Endodermal cell (in vitro differentiated cells): ENCODE measurements around the gene SPINK4. TPM values are rescaled to one million over a fixed set of nuclear protein-coding genes. Genes with fewer than 3 reads are reported as not detected.

Experiments used
- DNase-seq: peaks from one replicate; pipeline ENCODE4 v3.0.0-alpha.2; 2017
- H3K27ac ChIP-seq: 2 replicates; pipeline ENCODE4 v1.5.1; 2013; ENCODE audit warnings: mild to moderate bottlenecking, low read depth, low read length, moderate library complexity
- H3K27me3 ChIP-seq: 2 replicates; pipeline ENCODE4 v1.6.1; 2013; ENCODE audit warnings: mild to moderate bottlenecking, low read length, moderate library complexity; ENCODE audit not compliant: insufficient read depth, control insufficient read depth, poor library complexity, severe bottlenecking
- H3K36me3 ChIP-seq: 2 replicates; pipeline ENCODE4 v1.7.0; 2013; ENCODE audit warnings: mild to moderate bottlenecking, low read length, moderate library complexity; ENCODE audit not compliant: control insufficient read depth, insufficient read depth
- H3K4me1 ChIP-seq: one replicate; pipeline ENCODE4 v1.7.0; 2013; ENCODE audit warnings: low read length; ENCODE audit not compliant: control insufficient read depth, insufficient read depth
- H3K4me3 ChIP-seq: 2 replicates; pipeline ENCODE4 v1.5.1; 2013; ENCODE audit warnings: mild to moderate bottlenecking, low read length, moderate library complexity
- H3K9ac ChIP-seq: 2 replicates; pipeline ENCODE4 v1.6.1; 2013; ENCODE audit warnings: mild to moderate bottlenecking, low read length, moderate library complexity; ENCODE audit not compliant: poor library complexity, severe bottlenecking; ENCODE audit errors: extremely low read depth
- H3K9me3 ChIP-seq: 2 replicates; pipeline ENCODE4 v1.6.1; 2013; ENCODE audit warnings: mild to moderate bottlenecking, low read length, moderate library complexity; ENCODE audit not compliant: control insufficient read depth
- H3K27ac Mint-ChIP-seq: 2 replicates; pipeline ENCODE4 v1.8.0; 2020; ENCODE audit warnings: mixed read lengths
- H3K27me3 Mint-ChIP-seq: 2 replicates; pipeline ENCODE4 v1.8.0; 2021; ENCODE audit warnings: mild to moderate bottlenecking, mixed read lengths; ENCODE audit not compliant: insufficient read depth
- H3K36me3 Mint-ChIP-seq: 2 replicates; pipeline ENCODE4 v1.8.0; 2020; ENCODE audit warnings: low read depth, mixed read lengths
- H3K4me1 Mint-ChIP-seq: 2 replicates; pipeline ENCODE4 v1.8.0; 2020; ENCODE audit warnings: mixed read lengths
- H3K4me3 Mint-ChIP-seq: 2 replicates; pipeline ENCODE4 v1.8.0; 2020; ENCODE audit warnings: mild to moderate bottlenecking, moderate library complexity, mixed read lengths
- H3K9me3 Mint-ChIP-seq: 2 replicates; pipeline ENCODE4 v1.8.0; 2020; ENCODE audit warnings: mild to moderate bottlenecking, mixed read lengths
- WGBS, 2 experiments: methylation state at CpG; one replicate each; pipeline versions ENCODE4 v1.1.5 to v1.1.7; 2013; ENCODE audit warnings: missing lambda C conversion rate in 2 of 2, mixed read lengths in 1 of 2; ENCODE audit not compliant: insufficient coverage in 1 of 2, insufficient read length in 1 of 2; 5-methylcytosine and 5-hydroxymethylcytosine counted together
- total RNA-seq, 2 donors: library from RNA; stranded (reverse); fragmentation: NEBNext Ultra II Directional in 1 of 2; extraction: Animal tissue kit (Norgen Biotek cat#: 25700) in 1 of 2; gene quantifications; 2 replicates in 1 of 2; 3 replicates in 1 of 2; pipeline ENCODE4 v1.2.1, GENCODE V29; 2021
- TF ChIP-seq, protein P1 (sequence below): fragments of 200-600 bp; sonication (generic); conservative IDR thresholded peaks from 2 replicates; pipeline ENCODE4 v1.5.0; 2021; ENCODE audit warnings: antibody characterized with exemption, mild to moderate bottlenecking

SPINK4 gene
- total RNA-seq, 2 donors from 2014 or later, result 1.3 to 1.4 TPM

DNA sequence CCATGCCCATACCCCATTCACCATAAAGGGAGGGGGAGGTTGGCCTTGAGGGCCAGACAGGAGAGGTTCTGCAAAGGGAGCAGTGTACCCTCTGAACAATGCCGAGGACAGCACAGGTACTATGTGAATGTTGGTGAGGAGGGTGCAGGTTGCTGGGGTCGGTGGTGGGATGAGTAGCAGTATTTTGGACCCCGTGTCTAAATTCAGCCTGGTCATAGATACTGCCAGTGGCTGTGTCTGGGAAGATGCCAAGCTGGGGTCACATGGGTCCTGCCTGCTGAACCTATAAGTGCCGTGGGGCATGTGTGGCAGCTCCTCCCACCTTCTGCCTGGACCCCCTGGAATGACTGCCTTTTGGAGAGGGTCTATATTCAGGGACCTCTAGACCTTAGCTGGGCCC, 11.4 kb upstream of the SPINK4 start:
- no peak overlapping the region for H3K27ac ChIP-seq
- H3K36me3 Mint-ChIP-seq, result no peaks in the 10 kb centered on the region
- peak overlapping the region; percentile 50 for H3K27ac Mint-ChIP-seq
- no peak overlapping the region for H3K9ac ChIP-seq
- TF ChIP-seq, protein P1, sequence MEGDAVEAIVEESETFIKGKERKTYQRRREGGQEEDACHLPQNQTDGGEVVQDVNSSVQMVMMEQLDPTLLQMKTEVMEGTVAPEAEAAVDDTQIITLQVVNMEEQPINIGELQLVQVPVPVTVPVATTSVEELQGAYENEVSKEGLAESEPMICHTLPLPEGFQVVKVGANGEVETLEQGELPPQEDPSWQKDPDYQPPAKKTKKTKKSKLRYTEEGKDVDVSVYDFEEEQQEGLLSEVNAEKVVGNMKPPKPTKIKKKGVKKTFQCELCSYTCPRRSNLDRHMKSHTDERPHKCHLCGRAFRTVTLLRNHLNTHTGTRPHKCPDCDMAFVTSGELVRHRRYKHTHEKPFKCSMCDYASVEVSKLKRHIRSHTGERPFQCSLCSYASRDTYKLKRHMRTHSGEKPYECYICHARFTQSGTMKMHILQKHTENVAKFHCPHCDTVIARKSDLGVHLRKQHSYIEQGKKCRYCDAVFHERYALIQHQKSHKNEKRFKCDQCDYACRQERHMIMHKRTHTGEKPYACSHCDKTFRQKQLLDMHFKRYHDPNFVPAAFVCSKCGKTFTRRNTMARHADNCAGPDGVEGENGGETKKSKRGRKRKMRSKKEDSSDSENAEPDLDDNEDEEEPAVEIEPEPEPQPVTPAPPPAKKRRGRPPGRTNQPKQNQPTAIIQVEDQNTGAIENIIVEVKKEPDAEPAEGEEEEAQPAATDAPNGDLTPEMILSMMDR, result no peak
- no peaks in the 10 kb centered on the region for H3K9me3 ChIP-seq
- peaks cover 6% of the 10 kb centered on the region for H3K4me1 Mint-ChIP-seq
- no peak overlapping the region for H3K4me3 Mint-ChIP-seq
- DNase-seq, result no peak
- H3K4me3 ChIP-seq, result no peak overlapping the region
- peaks cover 10% of the 10 kb centered on the region for H3K27me3 Mint-ChIP-seq
- WGBS, 2 experiments, result 90% methylated on average over 4 of the region's 4 CpGs; no CpG with 5 or more reads in 1 of the 2 experiments
- no peaks in the 10 kb centered on the region for H3K4me1 ChIP-seq
- H3K36me3 ChIP-seq, result no peaks in the 10 kb centered on the region
- H3K9me3 Mint-ChIP-seq, result no peaks in the 10 kb centered on the region
- H3K27me3 ChIP-seq, result peaks cover 19% of the 10 kb centered on the region

DNA sequence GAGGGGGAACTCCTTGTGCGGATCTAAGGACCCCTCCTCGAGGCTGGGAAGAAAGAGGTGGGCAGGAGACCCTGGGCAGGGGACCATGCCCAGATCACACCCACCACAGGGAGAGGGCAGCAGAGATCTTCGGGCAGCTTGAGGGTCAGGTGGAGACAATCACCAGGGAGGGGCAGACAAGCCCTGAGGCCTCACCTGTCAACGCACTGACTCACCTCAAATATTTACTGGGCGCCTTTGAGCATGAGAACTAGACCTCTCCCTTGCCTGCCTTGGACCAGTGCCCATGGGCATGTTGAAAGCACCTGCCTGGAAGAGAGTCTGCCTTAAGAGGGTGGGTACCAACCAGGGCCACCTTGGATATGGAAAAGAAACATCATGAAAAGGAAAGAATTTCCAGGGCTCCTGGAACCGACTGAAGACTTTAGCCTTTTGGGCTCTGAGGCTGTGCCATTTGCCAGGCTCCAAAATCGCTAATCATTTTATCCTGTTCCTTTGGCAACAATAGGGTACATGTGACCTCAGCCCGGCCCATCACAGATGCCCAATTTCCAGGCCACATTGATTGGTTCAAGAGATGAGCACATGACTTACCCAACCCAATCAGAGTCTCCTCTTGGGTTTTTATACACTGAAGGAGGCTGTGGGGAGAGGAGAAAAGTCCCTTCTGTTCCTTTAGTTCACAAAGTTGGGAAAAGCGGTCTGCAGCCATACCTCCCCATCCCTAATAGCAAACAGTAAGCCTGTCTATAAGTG, 10.4 kb upstream of the SPINK4 start:
- Histone ChIP-seq H3K9me3 (no peaks in the 10 kb centered on the region), H3K36me3 (no peaks in the 10 kb centered on the region), H3K4me1 (no peaks in the 10 kb centered on the region), H3K27ac (no peak overlapping the region), H3K4me3 (no peak overlapping the region), H3K27me3 (peaks cover 24% of the 10 kb centered on the region), H3K9ac (no peak overlapping the region)
- peak; percentile 72 for DNase-seq
- H3K27me3 Mint-ChIP-seq, result peaks cover 16% of the 10 kb centered on the region
- TF ChIP-seq, protein P1, result peak; percentile 67
- 80 to 92% methylated on average over 4 to 8 of the region's 9 CpGs for WGBS, 2 experiments
- H3K9me3 Mint-ChIP-seq, result no peaks in the 10 kb centered on the region
- H3K4me3 Mint-ChIP-seq, result no peak overlapping the region
- H3K36me3 Mint-ChIP-seq, result no peaks in the 10 kb centered on the region
- peaks cover 6% of the 10 kb centered on the region for H3K4me1 Mint-ChIP-seq
- no peak overlapping the region for H3K27ac Mint-ChIP-seq

DNA sequence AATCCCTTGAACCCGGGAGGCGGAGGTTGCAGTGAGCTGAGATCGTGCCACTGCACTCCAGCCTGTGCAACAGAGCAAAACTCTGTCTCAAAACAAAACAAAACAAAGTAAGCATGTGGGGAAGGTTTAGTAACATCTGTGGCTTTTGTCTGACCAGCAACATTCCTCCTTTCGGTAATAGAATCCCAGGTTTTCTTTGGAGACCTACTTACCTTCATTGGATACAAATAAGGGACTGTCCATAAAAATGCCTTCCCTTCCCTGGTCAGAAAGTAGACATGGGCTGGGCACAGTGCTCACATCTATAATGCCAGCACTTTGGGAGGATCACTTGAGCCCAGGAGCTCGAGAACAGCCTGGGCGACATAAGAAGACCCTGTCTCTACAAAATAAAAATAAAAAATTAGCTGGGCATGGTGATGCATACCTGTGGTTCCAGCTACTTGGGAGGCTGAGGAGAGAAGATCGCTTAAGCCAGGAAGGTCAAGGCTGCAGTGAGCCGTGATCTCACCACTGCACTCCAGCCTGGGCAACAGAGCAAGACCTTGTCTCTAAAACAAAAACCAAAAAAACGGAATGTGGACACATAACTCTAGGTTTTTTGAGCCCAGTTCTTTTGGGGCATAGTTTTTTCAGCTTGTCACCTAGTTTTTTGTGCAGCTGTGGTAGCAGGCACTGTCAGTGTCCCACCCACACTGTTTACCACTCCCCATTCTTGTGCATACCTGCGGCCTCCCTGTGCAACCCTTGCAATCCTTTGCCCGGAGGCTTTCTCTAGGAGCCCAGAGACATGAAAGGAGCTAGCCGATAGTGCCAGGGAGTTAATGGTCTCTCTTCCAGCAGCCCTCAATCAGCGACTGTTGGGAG, 9.0 kb upstream of the SPINK4 start:
- Mint-ChIP-seq H3K4me1 (no peaks in the 10 kb centered on the region), H3K36me3 (no peaks in the 10 kb centered on the region), H3K4me3 (no peak overlapping the region), H3K27me3 (peaks cover 27% of the 10 kb centered on the region), H3K9me3 (no peaks in the 10 kb centered on the region), H3K27ac (no peak overlapping the region)
- H3K4me3 ChIP-seq, result no peak overlapping the region
- H3K4me1 ChIP-seq, result no peaks in the 10 kb centered on the region
- no peak overlapping the region for H3K27ac ChIP-seq
- DNase-seq, result no peak
- TF ChIP-seq, protein P1, result no peak
- H3K9ac ChIP-seq, result no peak overlapping the region
- no peaks in the 10 kb centered on the region for H3K36me3 ChIP-seq
- H3K9me3 ChIP-seq, result no peaks in the 10 kb centered on the region
- H3K27me3 ChIP-seq, result peaks cover 38% of the 10 kb centered on the region
- 89 to 91% methylated on average over 13 of the region's 13 CpGs for WGBS, 2 experiments
